KOPT-K1 (cell line): ENCODE measurements around the gene ST3GAL3.

Experiments
- H3K27ac ChIP-seq: fragments of 200-600 bp; sonication (generic); 2 replicates; pipeline ENCODE4 v1.5.1; 2016; ENCODE audit warnings: antibody characterized with exemption, mild to moderate bottlenecking, low read depth, low read length; ENCODE audit not compliant: poor library complexity, severe bottlenecking
- H3K36me3 ChIP-seq: fragments of 200-600 bp; sonication (generic); 2 replicates; pipeline ENCODE4 v1.5.1; 2017; ENCODE audit warnings: antibody characterized with exemption, mild to moderate bottlenecking, low read length, moderate library complexity; ENCODE audit not compliant: insufficient read depth
- H3K9me3 ChIP-seq: fragments of 200-600 bp; sonication (generic); 2 replicates; pipeline ENCODE4 v1.5.1; 2017; ENCODE audit warnings: antibody characterized with exemption, low read length, mild to moderate bottlenecking; ENCODE audit not compliant: insufficient read depth, poor library complexity, severe bottlenecking

The ST3GAL3 gene

GRCh38 chr1:43707190-43708001 is at the start of gene ST3GAL3:
ST3GAL3 (plus strand) TSS chr1:43707536; CDS start chr1:43736263, 28,727 bp downstream.
- peaks cover 44% of the 10 kb centered on the region for H3K36me3 ChIP-seq
- H3K9me3 ChIP-seq, result no peaks in the 10 kb centered on the region
- H3K27ac ChIP-seq, result peak within 1 kb of the TSS; percentile 90

GRCh38 chr1:43659212-43660166 is 47.8 kb upstream of the ST3GAL3 start:
- H3K36me3 ChIP-seq, result peaks cover 99% of the 10 kb centered on the region

GRCh38 chr1:43660355-43660754 is 47.0 kb upstream of the ST3GAL3 start:
- Histone ChIP-seq H3K36me3 (peaks cover 99% of the 10 kb centered on the region), H3K27ac (no peak overlapping the region), H3K9me3 (no peaks in the 10 kb centered on the region)

More at GRCh38 chr1:43659212-43660166, 47.8 kb upstream of the ST3GAL3 start:
- Histone ChIP-seq H3K27ac (no peak overlapping the region), H3K9me3 (no peaks in the 10 kb centered on the region)

GRCh38 chr1:43664369-43664768 is 43.0 kb upstream of the ST3GAL3 start:
- no peaks in the 10 kb centered on the region for H3K9me3 ChIP-seq
- H3K27ac ChIP-seq, result no peak overlapping the region
- peaks cover 100% of the 10 kb centered on the region for H3K36me3 ChIP-seq

GRCh38 chr1:43666608-43667007 is 40.7 kb upstream of the ST3GAL3 start:
- Histone ChIP-seq H3K36me3 (peaks cover 100% of the 10 kb centered on the region), H3K9me3 (no peaks in the 10 kb centered on the region), H3K27ac (no peak overlapping the region)

- H3K36me3 ChIP-seq, result peaks cover 98% of the 10 kb centered on the region
- no peaks in the 10 kb centered on the region for H3K9me3 ChIP-seq
- H3K27ac ChIP-seq, result no peak overlapping the region
Observed at GRCh38 chr1:43668956-43669355, 38.4 kb upstream of the ST3GAL3 start.

- Histone ChIP-seq H3K9me3 (no peaks in the 10 kb centered on the region), H3K27ac (no peak overlapping the region), H3K36me3 (peaks cover 98% of the 10 kb centered on the region)
Observed at GRCh38 chr1:43669878-43670277, 37.5 kb upstream of the ST3GAL3 start.

- Histone ChIP-seq H3K27ac (no peak overlapping the region), H3K36me3 (peaks cover 98% of the 10 kb centered on the region), H3K9me3 (no peaks in the 10 kb centered on the region)
Observed at GRCh38 chr1:43671193-43671592, 36.1 kb upstream of the ST3GAL3 start.

- Histone ChIP-seq H3K9me3 (no peaks in the 10 kb centered on the region), H3K36me3 (peaks cover 95% of the 10 kb centered on the region), H3K27ac (no peak overlapping the region)
Observed at GRCh38 chr1:43671626-43672330, 35.6 kb upstream of the ST3GAL3 start.

GRCh38 chr1:43673261-43673660 is 34.1 kb upstream of the ST3GAL3 start:
- Histone ChIP-seq H3K9me3 (no peaks in the 10 kb centered on the region), H3K36me3 (peaks cover 95% of the 10 kb centered on the region), H3K27ac (no peak overlapping the region)

GRCh38 chr1:43678940-43679339 is 28.4 kb upstream of the ST3GAL3 start:
- no peak overlapping the region for H3K27ac ChIP-seq
- H3K36me3 ChIP-seq, result peaks cover 96% of the 10 kb centered on the region
- no peaks in the 10 kb centered on the region for H3K9me3 ChIP-seq

GRCh38 chr1:43683560-43683959 is 23.8 kb upstream of the ST3GAL3 start:
- H3K9me3 ChIP-seq, result no peaks in the 10 kb centered on the region
- peaks cover 100% of the 10 kb centered on the region for H3K36me3 ChIP-seq

GRCh38 chr1:43686801-43687200 is 20.5 kb upstream of the ST3GAL3 start:
- H3K36me3 ChIP-seq, result peaks cover 100% of the 10 kb centered on the region

More at GRCh38 chr1:43683560-43683959, 23.8 kb upstream of the ST3GAL3 start:
- H3K27ac ChIP-seq, result no peak overlapping the region

GRCh38 chr1:43687301-43688108 is 19.8 kb upstream of the ST3GAL3 start:
- Histone ChIP-seq H3K27ac (no peak overlapping the region), H3K9me3 (no peaks in the 10 kb centered on the region), H3K36me3 (peaks cover 100% of the 10 kb centered on the region)

More at GRCh38 chr1:43686801-43687200, 20.5 kb upstream of the ST3GAL3 start:
- Histone ChIP-seq H3K27ac (no peak overlapping the region), H3K9me3 (no peaks in the 10 kb centered on the region)
